H1 (cell line): ENCODE data around the gene FAM163A. TPM values are rescaled to one million over a fixed set of nuclear protein-coding genes. Genes with fewer than 3 reads are reported as not detected.

Experiments
- CHD1 ChIP-seq: IDR thresholded peaks from 2 replicates; pipeline ENCODE4 v1.6.1; 2012; ENCODE audit warnings: low read depth, low read length, improper control_type of control experiment
- TEAD4 ChIP-seq: IDR thresholded peaks from 2 replicates; pipeline ENCODE4 v1.6.1; 2012; ENCODE audit warnings: low read depth, low read length, inconsistent platforms, mixed read lengths
- polyA plus RNA-seq, 7 experiments: library from polyadenylated mRNA; depleted of rRNA in 3 of 7; stranded (reverse) in 5 of 7; unstranded in 2 of 7; fragments of >200 nt in 5 of 7; fragments of 200-250 nt in 2 of 7; gene quantifications; 1 replicate in 5 of 7; 2 replicates in 1 of 7; 4 replicates in 1 of 7; pipeline versions ENCODE4 v1.2.1 to v1.2.3, GENCODE V29; 2011 to 2013; ENCODE audit warnings: missing spikeins in 2 of 7, mixed read lengths in 2 of 7
- total RNA-seq: library from RNA; stranded (reverse); fragmentation: NEBNext Ultra II Directional; extraction: Animal tissue kit (Norgen Biotek cat#: 25700); gene quantifications from 2 replicates; pipeline ENCODE4 v1.2.1, GENCODE V29; 2021

FAM163A gene
- total and polyA plus RNA-seq, 2 of the 8 experiments (the other 6 are each of a cell fraction or from before 2014, with no cell fraction given) = 0.13 to 0.18 TPM

DNA sequence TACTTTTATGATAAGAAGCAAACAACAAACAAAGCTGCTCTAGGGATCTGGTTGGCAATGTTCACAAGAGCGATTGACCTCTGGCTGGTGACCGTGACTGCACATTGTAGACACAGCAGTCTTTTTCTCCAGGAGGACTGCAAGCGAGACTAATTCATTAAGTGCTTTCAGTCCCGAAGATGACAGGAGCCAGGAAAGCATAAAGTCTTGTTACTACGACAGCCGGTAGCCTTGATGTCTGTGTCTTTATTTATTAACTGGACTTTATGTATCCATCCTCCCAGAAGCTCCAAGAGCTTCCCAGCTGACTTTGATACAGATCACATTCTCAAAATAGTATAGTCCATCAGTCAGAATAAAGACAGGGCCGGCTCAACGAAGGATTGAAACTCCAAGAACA is 18.2 kb downstream of the FAM163A start (continued):
- TF ChIP-seq CHD1 (no peak), TEAD4 (no peak)
- TF ChIP-seq, all 59 proteins: peak for 0
